ENCODE measurements around the gene AOC3. TPM values are rescaled to one million over a fixed set of nuclear protein-coding genes. Genes with fewer than 3 reads are reported as not detected.

Gene AOC3
- 1 to 10 TPM; 1.8 to 2.7 TPM for total RNA-seq

GRCh38 chr17:42850954-42851353 lies at the start of gene AOC3:
Gene AOC3, plus strand, starts transcription at chr17:42851199. Its CDS starts 145 bp downstream, at chr17:42851344.
- H3K36me3 Mint-ChIP-seq = no peaks in the 10 kb centered on the region
- H3K27me3 Mint-ChIP-seq = peaks cover 0 to 9% of the 10 kb centered on the region in 2 donors
- no peak for ATAC-seq
- peaks cover 6 to 13% of the 10 kb centered on the region in 2 donors for H3K4me1 Mint-ChIP-seq (ENCODE audit: low read depth in 2 of 2)
- no peak within 1 kb of the TSS for H3K27ac Mint-ChIP-seq
- H3K4me3 Mint-ChIP-seq = no peak within 1 kb of the TSS
- H3K9me3 Mint-ChIP-seq = no peaks in the 10 kb centered on the region
- DNase-seq (ENCODE audit: low spot score) = no peak

- Mint-ChIP-seq H3K9me3 (no peaks in the 10 kb centered on the region), H3K36me3 (no peaks in the 10 kb centered on the region), H3K4me3 (no peak overlapping the region), H3K27me3 (peaks cover 0 to 2% of the 10 kb centered on the region in 2 donors), H3K27ac (no peak overlapping the region), H3K4me1 (ENCODE audit: low read depth in 2 of 2) (peaks cover 7% of the 10 kb centered on the region in 2 donors)
- no peak for DNase-seq (ENCODE audit: low spot score)
- ATAC-seq = no peak
These were observed 47.7 kb upstream of the AOC3 start for GRCh38 chr17:42803074-42803883.

GRCh38 chr17:42804918-42805367 lies 46.1 kb upstream of the AOC3 start:
- no peaks in the 10 kb centered on the region for H3K36me3 Mint-ChIP-seq
- H3K9me3 Mint-ChIP-seq = no peaks in the 10 kb centered on the region
- DNase-seq (ENCODE audit: low spot score) (no peak), ATAC-seq (no peak)
- no peak overlapping the region for H3K4me3 Mint-ChIP-seq
- H3K27me3 Mint-ChIP-seq = peaks cover 0 to 2% of the 10 kb centered on the region in 2 donors
- H3K27ac Mint-ChIP-seq = no peak overlapping the region
- no peaks in the 10 kb centered on the region for H3K4me1 Mint-ChIP-seq (ENCODE audit: low read depth in 2 of 2)

GRCh38 chr17:42806249-42806648 lies 44.8 kb upstream of the AOC3 start:
- no peak overlapping the region for H3K4me3 Mint-ChIP-seq
- H3K27me3 Mint-ChIP-seq = no peaks in the 10 kb centered on the region
- ATAC-seq (no peak), DNase-seq (ENCODE audit: low spot score) (no peak)
- H3K27ac Mint-ChIP-seq = no peak overlapping the region
- peaks cover 6% of the 10 kb centered on the region for H3K36me3 Mint-ChIP-seq
- H3K4me1 Mint-ChIP-seq (ENCODE audit: low read depth in 2 of 2) = peaks cover 0 to 3% of the 10 kb centered on the region in 2 donors
- H3K9me3 Mint-ChIP-seq = no peaks in the 10 kb centered on the region

GRCh38 chr17:42809250-42809649 lies 41.7 kb upstream of the AOC3 start:
- Mint-ChIP-seq H3K36me3 (peaks cover 17% of the 10 kb centered on the region), H3K9me3 (no peaks in the 10 kb centered on the region), H3K27me3 (no peaks in the 10 kb centered on the region), H3K27ac (peak overlapping the region in 1 of 2 donors; percentile 27), H3K4me1 (ENCODE audit: low read depth in 2 of 2) (peaks cover 0 to 3% of the 10 kb centered on the region in 2 donors), H3K4me3 (no peak overlapping the region)
- DNase-seq (ENCODE audit: low spot score) = no peak
- no peak for ATAC-seq

- Mint-ChIP-seq H3K27ac (no peak overlapping the region), H3K36me3 (peaks cover 34% of the 10 kb centered on the region), H3K4me3 (no peak overlapping the region), H3K4me1 (ENCODE audit: low read depth in 2 of 2) (peaks cover 3 to 12% of the 10 kb centered on the region in 2 donors), H3K9me3 (no peaks in the 10 kb centered on the region), H3K27me3 (no peaks in the 10 kb centered on the region)
- ATAC-seq (no peak), DNase-seq (ENCODE audit: low spot score) (no peak)
These were observed 36.2 kb upstream of the AOC3 start for GRCh38 chr17:42814633-42815399.

GRCh38 chr17:42817866-42818265 lies 33.1 kb upstream of the AOC3 start:
- Mint-ChIP-seq H3K36me3 (peaks cover 30% of the 10 kb centered on the region), H3K27me3 (no peaks in the 10 kb centered on the region), H3K4me1 (ENCODE audit: low read depth in 2 of 2) (peaks cover 11 to 20% of the 10 kb centered on the region in 2 donors), H3K27ac (no peak overlapping the region), H3K4me3 (no peak overlapping the region), H3K9me3 (no peaks in the 10 kb centered on the region)
- ATAC-seq (no peak), DNase-seq (ENCODE audit: low spot score) (no peak)

- no peak overlapping the region for H3K27ac Mint-ChIP-seq
- ATAC-seq (no peak), DNase-seq (ENCODE audit: low spot score) (no peak)
- H3K36me3 Mint-ChIP-seq = peaks cover 30% of the 10 kb centered on the region
- H3K9me3 Mint-ChIP-seq = no peaks in the 10 kb centered on the region
- peaks cover 11 to 21% of the 10 kb centered on the region in 2 donors for H3K4me1 Mint-ChIP-seq (ENCODE audit: low read depth in 2 of 2)
- no peak overlapping the region for H3K4me3 Mint-ChIP-seq
- no peaks in the 10 kb centered on the region for H3K27me3 Mint-ChIP-seq
These were observed 32.6 kb upstream of the AOC3 start for GRCh38 chr17:42818379-42818778.

- no peak overlapping the region for H3K4me3 Mint-ChIP-seq
- H3K36me3 Mint-ChIP-seq = peaks cover 19% of the 10 kb centered on the region
- H3K27ac Mint-ChIP-seq = no peak overlapping the region
- no peaks in the 10 kb centered on the region for H3K9me3 Mint-ChIP-seq
- no peak for DNase-seq (ENCODE audit: low spot score)
- H3K4me1 Mint-ChIP-seq (ENCODE audit: low read depth in 2 of 2) = peaks cover 21 to 27% of the 10 kb centered on the region in 2 donors
- no peaks in the 10 kb centered on the region for H3K27me3 Mint-ChIP-seq
- ATAC-seq = no peak
These were observed 31.0 kb upstream of the AOC3 start for GRCh38 chr17:42819939-42820535.

- Mint-ChIP-seq H3K4me3 (peak overlapping the region; percentile 42), H3K27me3 (no peaks in the 10 kb centered on the region), H3K36me3 (peaks cover 14% of the 10 kb centered on the region), H3K4me1 (ENCODE audit: low read depth in 2 of 2) (peaks cover 22 to 26% of the 10 kb centered on the region in 2 donors), H3K9me3 (no peaks in the 10 kb centered on the region), H3K27ac (peak overlapping the region; percentile 18 to 62)
- DNase-seq (ENCODE audit: low spot score) (no peak), ATAC-seq (no peak)
These were observed 29.8 kb upstream of the AOC3 start for GRCh38 chr17:42821176-42821575.

GRCh38 chr17:42827472-42827871 lies 23.5 kb upstream of the AOC3 start:
- Mint-ChIP-seq H3K4me3 (no peak overlapping the region), H3K36me3 (no peaks in the 10 kb centered on the region), H3K4me1 (ENCODE audit: low read depth in 2 of 2) (peaks cover 18 to 20% of the 10 kb centered on the region in 2 donors), H3K27ac (no peak overlapping the region), H3K9me3 (no peaks in the 10 kb centered on the region), H3K27me3 (peaks cover 7 to 13% of the 10 kb centered on the region in 2 donors)
- ATAC-seq (no peak), DNase-seq (ENCODE audit: low spot score) (no peak)

- no peak overlapping the region for H3K27ac Mint-ChIP-seq
- H3K9me3 Mint-ChIP-seq = no peaks in the 10 kb centered on the region
- peaks cover 18 to 20% of the 10 kb centered on the region in 2 donors for H3K4me1 Mint-ChIP-seq (ENCODE audit: low read depth in 2 of 2)
These were observed 20.0 kb upstream of the AOC3 start for GRCh38 chr17:42830971-42831370.

GRCh38 chr17:42832213-42832933 lies 18.6 kb upstream of the AOC3 start:
- DNase-seq (ENCODE audit: low spot score) (no peak), ATAC-seq (peak in 1 of 2 donors; percentile 8)
- H3K9me3 Mint-ChIP-seq = no peaks in the 10 kb centered on the region
- peaks cover 18 to 20% of the 10 kb centered on the region in 2 donors for H3K4me1 Mint-ChIP-seq (ENCODE audit: low read depth in 2 of 2)
- no peaks in the 10 kb centered on the region for H3K36me3 Mint-ChIP-seq
- H3K27me3 Mint-ChIP-seq = peaks cover 7 to 13% of the 10 kb centered on the region in 2 donors
- H3K4me3 Mint-ChIP-seq = peak overlapping the region; percentile 92
- peak overlapping the region; percentile 96 to 97 for H3K27ac Mint-ChIP-seq

More at GRCh38 chr17:42830971-42831370, 20.0 kb upstream of the AOC3 start:
- DNase-seq (ENCODE audit: low spot score) = no peak
- H3K27me3 Mint-ChIP-seq = peaks cover 7 to 13% of the 10 kb centered on the region in 2 donors
- no peaks in the 10 kb centered on the region for H3K36me3 Mint-ChIP-seq
- ATAC-seq = no peak
- H3K4me3 Mint-ChIP-seq = peak overlapping the region; percentile 3

Measured in natural killer cell treated with Interleukin-12 subunit alpha and Interleukin-12 subunit beta and Interleukin-15 and Interleukin-18, amount 100 ng/mL, for 72 hours (primary cell).